Fibroblast of skin of left quadriceps (primary cell): ENCODE data around the gene ATG7.
"Not testable (repeated sequence)": the region's sequence is repeated elsewhere in the genome, so short reads cannot be mapped to it uniquely, and the experiment has no call there.

Source experiments
- DNase-seq, 2 experiments: peaks; one replicate each; pipeline ENCODE4 v3.0.0-alpha.2; 2013; ENCODE audit warnings: low read depth in 2 of 2

The ATG7 gene

GRCh38 chr3:11431319-11431718, 159.1 kb downstream of the ATG7 start:
- DNase-seq, result no peak

- DNase-seq, result peak; percentile 59 to 66
Observed at GRCh38 chr3:11434017-11434526, 161.9 kb downstream of the ATG7 start.

- no peak for DNase-seq
Observed at GRCh38 chr3:11434563-11435096, 162.4 kb downstream of the ATG7 start.

GRCh38 chr3:11435440-11436165, 163.4 kb downstream of the ATG7 start:
- no peak for DNase-seq

- no peak for DNase-seq
Observed at GRCh38 chr3:11436775-11437174, 164.6 kb downstream of the ATG7 start.

- DNase-seq, result no peak
Observed at GRCh38 chr3:11437506-11437905, 165.3 kb downstream of the ATG7 start.

GRCh38 chr3:11438646-11439045, 166.4 kb downstream of the ATG7 start:
- no peak for DNase-seq

- DNase-seq, result not testable (repeated sequence)
Observed at GRCh38 chr3:11441346-11441745, 169.1 kb downstream of the ATG7 start.

- DNase-seq, result no peak
Observed at GRCh38 chr3:11444404-11444803, 172.2 kb downstream of the ATG7 start.

- DNase-seq, result not testable (repeated sequence)
Observed at GRCh38 chr3:11445193-11445592, 173.0 kb downstream of the ATG7 start.

- DNase-seq, result no peak
Observed at GRCh38 chr3:11445883-11446282, 173.7 kb downstream of the ATG7 start.

GRCh38 chr3:11447584-11448200, 175.5 kb downstream of the ATG7 start:
- no peak for DNase-seq

- no peak for DNase-seq
Observed at GRCh38 chr3:11450015-11450414, 177.8 kb downstream of the ATG7 start.

GRCh38 chr3:11452312-11452711, 180.1 kb downstream of the ATG7 start:
- DNase-seq, result no peak

GRCh38 chr3:11452885-11453847, 181.0 kb downstream of the ATG7 start:
- peak; percentile 53 to 62 for DNase-seq

- peak; percentile 86 to 89 for DNase-seq
Observed at GRCh38 chr3:11455956-11456355, 183.8 kb downstream of the ATG7 start.

GRCh38 chr3:11457135-11457534, 184.9 kb downstream of the ATG7 start:
- no peak for DNase-seq

- DNase-seq, result peak; percentile 89 to 90
Observed at GRCh38 chr3:11459186-11459824, 187.1 kb downstream of the ATG7 start.

- no peak for DNase-seq
Observed at GRCh38 chr3:11461226-11461625, 189.0 kb downstream of the ATG7 start.

GRCh38 chr3:11462673-11463072, 190.5 kb downstream of the ATG7 start:
- DNase-seq, result not testable (repeated sequence)

GRCh38 chr3:11463591-11463990, 191.4 kb downstream of the ATG7 start:
- no peak for DNase-seq
